A673 (cell line): ENCODE measurements around the gene PDLIM5. TPM values are rescaled to one million over a fixed set of nuclear protein-coding genes. Genes with fewer than 3 reads are reported as not detected.

Experiments
- BruUV-seq: library from RNA; stranded (reverse); fragments of 400-500 nt; replicated peaks from 2 replicates; lab custom pipeline; 2021; lab: Mats Ljungman, UMichigan
- CTCF ChIA-PET: fragments of 300-600 bp; sonication (Branson Sonifier 250); formaldehyde crosslinking; loops from one replicate; lab custom pipeline; 2022; ENCODE audit warnings: antibody characterized with exemption; lab: Charles Lee
- POLR2A ChIA-PET: fragments of 300-600 bp; sonication (Branson Sonifier 250); formaldehyde crosslinking; loops from one replicate; lab custom pipeline; 2022; ENCODE audit warnings: antibody characterized with exemption; ENCODE audit not compliant: low non-redundant PET; lab: Charles Lee
- DNase-seq: peaks from one replicate; pipeline ENCODE4 v3.0.0-alpha.2; 2015; ENCODE audit warnings: low spot score
- H3K27ac ChIP-seq: fragments of 200-600 bp; sonication (generic); 2 replicates; pipeline ENCODE4 v1.5.1; 2016; ENCODE audit warnings: mixed run types, low read depth, mild to moderate bottlenecking, mixed read lengths, antibody characterized with exemption, low read length; ENCODE audit not compliant: poor library complexity, severe bottlenecking
- H3K27me3 ChIP-seq: fragments of 200-600 bp; sonication (generic); replicated peaks from 2 replicates; pipeline ENCODE4 v1.6.1; 2017; ENCODE audit warnings: mixed run types, low read depth, mild to moderate bottlenecking, mixed read lengths, antibody characterized with exemption, low read length; ENCODE audit not compliant: insufficient read depth, poor library complexity
- H3K36me3 ChIP-seq: fragments of 200-600 bp; sonication (generic); 2 replicates; pipeline ENCODE4 v1.6.1; 2016; ENCODE audit warnings: mixed run types, mild to moderate bottlenecking, mixed read lengths, antibody characterized with exemption, low read length; ENCODE audit not compliant: insufficient read depth, poor library complexity, severe bottlenecking
- H3K4me1 ChIP-seq: fragments of 200-600 bp; sonication (generic); 2 replicates; pipeline ENCODE4 v1.6.1; 2017; ENCODE audit warnings: mixed run types, mild to moderate bottlenecking, mixed read lengths, antibody characterized with exemption, low read length; ENCODE audit not compliant: insufficient read depth, poor library complexity, severe bottlenecking
- H3K4me3 ChIP-seq: fragments of 200-600 bp; sonication (generic); 2 replicates; pipeline ENCODE4 v1.5.1; 2016; ENCODE audit warnings: low read depth, mixed run types, mild to moderate bottlenecking, mixed read lengths, low read length; ENCODE audit not compliant: poor library complexity, severe bottlenecking
- H3K9me3 ChIP-seq: fragments of 200-600 bp; sonication (generic); 2 replicates; pipeline ENCODE4 v1.6.1; 2016; ENCODE audit warnings: mixed run types, low read depth, mild to moderate bottlenecking, mixed read lengths, antibody characterized with exemption, low read length; ENCODE audit not compliant: poor library complexity, severe bottlenecking
- CTCF ChIP-seq: fragments of 300-800, 200-600 bp; sonication (generic); conservative IDR thresholded peaks from 2 replicates; pipeline ENCODE4 v1.5.1; 2017; ENCODE audit warnings: low read depth, mild to moderate bottlenecking, antibody characterized with exemption, low read length, moderate library complexity, mixed read lengths
- EZH2 ChIP-seq: fragments of 200-600 bp; sonication (generic); IDR thresholded peaks from 2 replicates; pipeline ENCODE4 v1.6.1; 2017; ENCODE audit warnings: borderline replicate concordance, low read depth, mild to moderate bottlenecking, mixed read lengths, antibody characterized with exemption, low read length; ENCODE audit not compliant: poor library complexity, severe bottlenecking
- intact Hi-C: fragments of 100-400 bp; cut with micrococcal nuclease; formaldehyde crosslinking; loops from one replicate; pipeline ENCODE4 v1.10.0; 2022; ENCODE audit not compliant: unreplicated experiment
- total RNA-seq: library from RNA; stranded (reverse); gene quantifications from 2 replicates; pipeline ENCODE4 v1.2.3, GENCODE V29; 2021

PDLIM5 gene
- total RNA-seq, 1 experiment from 2014 or later, result 174 TPM

- Histone ChIP-seq H3K4me3 (no peak overlapping the region), H3K36me3 (peaks cover 42% of the 10 kb centered on the region), H3K4me1 (peaks cover 16% of the 10 kb centered on the region), H3K9me3 (no peaks in the 10 kb centered on the region), H3K27ac (no peak overlapping the region), H3K27me3 (no peaks in the 10 kb centered on the region)
- TF ChIP-seq CTCF (no peak), EZH2 (no peak)
- intact Hi-C loops, result no loop called here
- ChIA-PET CTCF (no interaction called here), POLR2A (no interaction called here)
- DNase-seq, result no peak
- BruUV-seq, result no TSS peak
These were observed 190.8 kb downstream of the PDLIM5 start for GRCh38 chr4:94642561-94642866.

- intact Hi-C loops, result no loop called here
- Histone ChIP-seq H3K9me3 (no peaks in the 10 kb centered on the region), H3K27ac (no peak overlapping the region), H3K36me3 (peaks cover 17% of the 10 kb centered on the region), H3K27me3 (no peaks in the 10 kb centered on the region), H3K4me3 (no peak overlapping the region), H3K4me1 (peaks cover 8% of the 10 kb centered on the region)
- POLR2A ChIA-PET, result no interaction called here
- no peak for DNase-seq
- CTCF ChIA-PET, result no interaction called here
- BruUV-seq, result no TSS peak
- TF ChIP-seq EZH2, result no peak
- no peak for TF ChIP-seq CTCF
These were observed 197.0 kb downstream of the PDLIM5 start for GRCh38 chr4:94648699-94649098.

GRCh38 chr4:94649381-94650133 is 197.8 kb downstream of the PDLIM5 start:
- Histone ChIP-seq H3K4me1 (peaks cover 8% of the 10 kb centered on the region), H3K27ac (no peak overlapping the region), H3K9me3 (no peaks in the 10 kb centered on the region), H3K4me3 (no peak overlapping the region), H3K27me3 (no peaks in the 10 kb centered on the region), H3K36me3 (peaks cover 14% of the 10 kb centered on the region)
- DNase-seq, result no peak
- intact Hi-C loops, result no loop called here
- CTCF ChIA-PET, result no interaction called here
- BruUV-seq, result no TSS peak
- POLR2A ChIA-PET, result no interaction called here
- TF ChIP-seq EZH2 (no peak), CTCF (no peak)
